ENCODE results near the gene PRDX1. TPM values are rescaled to one million over a fixed set of nuclear protein-coding genes. Genes with fewer than 3 reads are reported as not detected.

PRDX1 gene
- total RNA-seq, 1 donor: 467 TPM

DNA sequence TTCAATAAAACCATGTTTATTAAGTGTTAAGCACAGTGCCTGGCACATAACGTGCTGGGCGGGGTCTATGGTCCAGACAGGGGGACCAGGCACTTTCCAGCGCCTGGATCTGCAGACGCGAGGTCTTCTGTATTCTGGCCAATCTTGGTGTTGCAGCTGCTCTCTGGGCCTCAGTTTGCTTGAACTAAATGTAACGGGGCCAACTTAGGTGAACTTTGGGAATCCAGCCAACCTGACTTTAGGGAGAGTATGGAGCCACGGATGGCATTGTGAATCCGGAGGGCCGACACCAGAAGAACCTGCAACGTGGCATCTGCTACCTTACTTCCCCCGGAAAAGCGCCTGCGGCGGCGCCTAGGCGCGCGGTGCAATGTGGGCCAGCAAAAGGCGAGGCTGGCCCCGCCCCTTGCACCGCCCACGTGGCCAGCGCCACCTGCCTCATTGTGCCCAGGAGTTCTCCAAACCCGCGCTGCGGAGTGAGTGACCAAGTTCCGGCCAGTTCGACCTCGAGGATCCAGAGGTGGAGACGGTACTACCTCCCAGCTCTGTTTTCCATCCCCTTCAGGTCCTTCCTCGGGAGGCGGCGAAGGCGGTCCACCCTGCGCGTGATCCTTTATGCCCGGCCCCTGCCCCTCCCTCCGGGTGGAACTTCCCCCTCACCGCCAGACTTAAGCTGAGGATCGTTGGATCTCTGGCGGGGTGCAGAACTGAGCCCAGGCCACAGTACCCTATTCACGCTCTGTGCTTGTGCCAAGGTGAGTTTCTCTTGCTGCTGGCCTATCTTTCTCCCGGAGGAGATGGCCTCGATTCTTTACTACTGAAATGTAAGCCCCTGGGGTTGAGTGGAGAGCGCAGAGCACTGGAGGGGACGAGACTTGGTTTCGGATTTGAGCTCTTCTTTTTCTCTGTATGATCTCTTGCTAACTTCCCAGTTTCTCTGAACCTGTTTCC is 29.0 kb upstream of the PRDX1 start, which contains the start of gene AKR1A1:
TSS of gene AKR1A1 (plus strand) at position 426 of the 951 bp plus-strand sequence. CDS start 10,969 bp downstream, outside the sequence.
- peak within 1 kb of the TSS; percentile 88 for H3K4me3 ChIP-seq (ENCODE audit: low read depth, low read length)
- TF ChIP-seq, protein P1, sequence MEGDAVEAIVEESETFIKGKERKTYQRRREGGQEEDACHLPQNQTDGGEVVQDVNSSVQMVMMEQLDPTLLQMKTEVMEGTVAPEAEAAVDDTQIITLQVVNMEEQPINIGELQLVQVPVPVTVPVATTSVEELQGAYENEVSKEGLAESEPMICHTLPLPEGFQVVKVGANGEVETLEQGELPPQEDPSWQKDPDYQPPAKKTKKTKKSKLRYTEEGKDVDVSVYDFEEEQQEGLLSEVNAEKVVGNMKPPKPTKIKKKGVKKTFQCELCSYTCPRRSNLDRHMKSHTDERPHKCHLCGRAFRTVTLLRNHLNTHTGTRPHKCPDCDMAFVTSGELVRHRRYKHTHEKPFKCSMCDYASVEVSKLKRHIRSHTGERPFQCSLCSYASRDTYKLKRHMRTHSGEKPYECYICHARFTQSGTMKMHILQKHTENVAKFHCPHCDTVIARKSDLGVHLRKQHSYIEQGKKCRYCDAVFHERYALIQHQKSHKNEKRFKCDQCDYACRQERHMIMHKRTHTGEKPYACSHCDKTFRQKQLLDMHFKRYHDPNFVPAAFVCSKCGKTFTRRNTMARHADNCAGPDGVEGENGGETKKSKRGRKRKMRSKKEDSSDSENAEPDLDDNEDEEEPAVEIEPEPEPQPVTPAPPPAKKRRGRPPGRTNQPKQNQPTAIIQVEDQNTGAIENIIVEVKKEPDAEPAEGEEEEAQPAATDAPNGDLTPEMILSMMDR (IDR thresholded peaks at IDR 0.05; ENCODE audit: insufficient read depth, low read length): peak; percentile 21
- peak; percentile 77 for DNase-seq (ENCODE audit: low read depth)

DNA sequence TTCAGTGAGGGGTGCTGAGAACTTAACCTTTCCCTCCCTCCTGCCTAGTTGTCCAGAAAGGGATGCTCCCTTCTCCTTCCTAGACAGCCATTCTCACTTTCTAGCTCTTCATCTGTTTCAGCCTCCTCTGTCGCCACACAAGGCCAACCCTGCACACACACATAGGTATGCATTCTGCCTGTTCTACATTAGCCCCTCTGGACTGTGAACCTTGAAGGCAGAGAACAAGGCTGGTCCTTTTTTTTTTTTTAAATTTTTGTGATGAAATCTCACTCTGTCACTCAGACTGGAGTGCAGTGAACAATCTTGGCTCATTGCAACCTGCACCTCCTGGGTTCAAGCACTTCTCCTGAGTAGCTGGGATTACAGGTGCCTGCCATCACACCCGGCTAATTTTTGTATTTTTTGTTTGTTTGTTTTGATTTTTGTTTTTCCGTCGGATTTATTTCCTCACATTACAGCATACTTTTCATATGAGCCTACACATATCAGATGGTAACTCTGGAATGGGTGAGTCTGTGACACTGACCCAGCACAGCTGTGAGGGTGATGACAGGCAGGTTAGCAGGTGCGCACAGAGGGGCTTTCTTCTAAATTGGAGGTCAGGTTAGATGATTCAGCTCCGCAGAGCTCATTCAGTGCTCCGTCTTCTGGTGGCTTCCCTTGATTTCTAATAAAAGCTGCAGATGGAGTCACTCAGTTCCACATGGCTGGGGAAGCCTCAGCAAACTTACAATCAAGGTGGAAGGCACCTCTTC is 24.0 kb upstream of the PRDX1 start:
- TF ChIP-seq, protein P1 (IDR thresholded peaks at IDR 0.05; ENCODE audit: insufficient read depth, low read length): no peak
- no peak overlapping the region for H3K4me3 ChIP-seq (ENCODE audit: low read depth, low read length)

DNA sequence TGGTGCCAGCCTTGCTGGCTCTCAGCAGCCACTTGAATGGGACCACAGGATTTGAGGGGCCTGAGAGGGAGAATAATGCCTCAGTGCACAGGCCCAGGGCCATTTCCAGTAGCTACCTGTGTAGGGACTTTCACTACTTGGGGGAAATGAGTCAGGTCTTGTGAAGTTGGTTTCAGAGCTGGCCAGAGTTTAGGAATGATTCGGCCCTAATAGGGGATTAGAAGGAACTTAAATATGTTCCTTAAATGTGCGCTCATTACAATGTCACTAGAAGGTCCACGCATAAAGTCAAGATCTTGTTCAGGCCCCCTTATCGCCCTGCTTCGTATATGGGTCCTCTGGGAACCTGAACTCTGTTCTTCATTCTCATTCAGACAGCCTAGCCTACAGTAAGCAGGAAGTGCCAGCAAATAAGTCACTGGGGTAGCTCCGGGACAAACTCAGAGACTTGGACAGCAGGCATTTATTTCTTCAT is 23.4 kb upstream of the PRDX1 start:
- DNase-seq (ENCODE audit: low read depth): no peak
- TF ChIP-seq, protein P1 (IDR thresholded peaks at IDR 0.05; ENCODE audit: insufficient read depth, low read length): no peak
- H3K4me3 ChIP-seq (ENCODE audit: low read depth, low read length): no peak overlapping the region

More for the DNA sequence above, 24.0 kb upstream of the PRDX1 start:
- DNase-seq (ENCODE audit: low read depth): no peak

DNA sequence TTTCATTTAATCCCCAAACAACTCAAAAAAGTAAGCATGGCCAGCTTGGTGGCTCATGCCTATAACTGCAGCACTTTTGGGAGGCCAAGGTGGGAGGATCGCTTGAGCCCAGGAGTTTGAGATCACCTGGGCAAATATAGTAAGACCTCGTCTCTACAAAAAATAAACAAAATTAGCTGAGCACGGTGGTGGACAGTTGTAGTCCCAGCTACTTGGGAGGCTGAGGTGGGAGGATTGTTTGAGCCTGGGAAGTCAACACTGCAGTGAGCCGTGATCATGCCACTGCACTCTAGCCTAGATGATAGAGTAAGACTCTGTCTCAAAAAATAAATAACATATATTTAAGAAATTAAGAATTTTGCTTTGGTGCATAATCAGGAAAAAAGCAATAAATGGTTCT is 22.8 kb upstream of the PRDX1 start:
- DNase-seq (ENCODE audit: low read depth): no peak
- H3K4me3 ChIP-seq (ENCODE audit: low read depth, low read length): no peak overlapping the region
- TF ChIP-seq, protein P1 (IDR thresholded peaks at IDR 0.05; ENCODE audit: insufficient read depth, low read length): no peak

DNA sequence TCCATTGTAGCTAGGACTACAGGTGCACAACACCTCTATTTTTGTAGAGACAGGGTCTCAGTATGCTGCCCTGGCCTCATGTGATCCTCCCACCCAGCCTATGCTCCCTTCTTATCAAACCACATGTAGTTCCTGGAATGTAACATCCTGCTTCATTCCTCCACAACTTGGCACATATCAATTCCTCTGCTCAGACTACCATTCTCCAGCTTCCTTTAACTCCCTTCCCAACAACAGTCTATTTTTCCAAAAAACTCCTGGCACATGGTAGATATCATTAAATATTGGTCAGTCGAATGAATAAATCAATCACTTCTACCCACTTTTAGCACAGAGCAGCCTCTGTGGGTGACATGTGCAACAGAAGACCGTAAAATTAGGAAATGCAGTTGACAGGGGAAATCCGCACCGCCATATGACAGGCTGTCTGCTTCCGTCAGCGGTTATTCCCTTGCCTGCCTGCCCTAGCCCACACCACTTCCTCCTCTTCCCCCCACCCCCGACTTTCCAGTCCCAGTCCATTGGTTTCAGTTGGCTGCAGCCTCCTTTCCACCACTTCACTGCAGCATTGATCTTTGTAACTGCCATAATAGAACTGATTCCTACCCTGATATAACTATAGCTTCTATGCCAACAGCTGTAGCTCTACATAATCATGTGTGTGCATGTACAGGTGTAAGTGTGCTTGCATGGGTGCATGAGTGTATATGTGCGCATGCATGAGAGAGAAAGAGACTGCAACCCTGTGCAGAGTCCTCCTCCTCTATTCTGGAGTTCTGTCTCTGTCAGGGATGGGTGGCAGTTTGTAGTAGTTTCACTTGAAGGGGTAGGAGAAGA is 22.1 kb upstream of the PRDX1 start:
- no peak overlapping the region for H3K4me3 ChIP-seq (ENCODE audit: low read depth, low read length)
- TF ChIP-seq, protein P1 (IDR thresholded peaks at IDR 0.05; ENCODE audit: insufficient read depth, low read length): no peak
- DNase-seq (ENCODE audit: low read depth): peak; percentile 20

DNA sequence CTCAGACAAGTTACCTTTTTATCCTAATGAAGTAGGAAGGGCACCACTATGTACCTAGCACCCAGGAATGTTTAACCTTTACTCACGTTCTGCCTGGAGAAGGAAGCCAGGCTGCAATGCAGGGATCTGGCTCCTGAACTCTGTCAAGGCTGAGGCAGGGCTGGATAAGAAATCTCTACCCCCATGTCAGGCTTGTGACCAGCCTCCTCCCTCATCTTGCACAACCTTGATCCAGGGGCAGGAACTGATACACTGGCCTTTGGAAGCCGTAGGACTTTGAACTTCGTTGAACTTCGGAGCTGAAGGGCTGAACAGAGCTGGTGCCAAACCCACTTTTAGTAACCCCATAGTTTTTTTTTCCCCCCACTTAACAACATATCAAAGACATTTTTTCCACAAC is 20.9 kb upstream of the PRDX1 start:
- H3K4me3 ChIP-seq (ENCODE audit: low read depth, low read length): no peak overlapping the region
- TF ChIP-seq, protein P1 (IDR thresholded peaks at IDR 0.05; ENCODE audit: insufficient read depth, low read length): no peak
- DNase-seq (ENCODE audit: low read depth): no peak

All from fibroblast of the aortic adventitia (primary cell).